ENCODE data around the gene PROB1.

GRCh38 chr5:139419226-139420192 is 24.6 kb upstream of the PROB1 start:
- TF ChIP-seq CTCF (IDR thresholded peaks at IDR 0.05) = peak in 2 of 5 experiments; percentile 10 to 22
- TF ChIP-seq POLR2A (IDR thresholded peaks at IDR 0.05) = no peak
- no peak for TF ChIP-seq EP300 (IDR thresholded peaks at IDR 0.05; ENCODE audit: low read depth)
- TF ChIP-seq POLR2AphosphoS5 (IDR thresholded peaks at IDR 0.05) = no peak

Measured in transverse colon (tissue), 4 donors.